ENCODE results near the gene THSD4.

DNA sequence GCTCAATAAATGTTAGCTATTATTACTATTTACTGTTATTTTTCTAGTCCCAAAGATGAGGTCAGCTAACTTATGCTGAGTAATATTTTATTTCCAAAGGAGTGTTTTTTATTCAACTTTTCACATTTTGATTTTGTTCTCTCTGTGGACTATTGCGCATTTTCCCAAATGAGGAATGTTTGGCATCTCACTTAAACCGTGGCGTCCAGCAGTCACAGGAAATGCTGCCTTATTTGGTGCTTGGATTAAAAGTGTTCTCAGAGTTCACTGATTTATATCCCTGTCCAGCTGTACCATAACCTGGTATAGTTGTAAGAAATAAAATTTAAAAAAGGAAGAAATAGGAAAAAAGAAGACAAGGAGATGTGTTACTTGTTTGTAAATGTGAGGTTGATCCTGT, 166.8 kb downstream of the THSD4 start:
- TF ChIP-seq, protein P1, sequence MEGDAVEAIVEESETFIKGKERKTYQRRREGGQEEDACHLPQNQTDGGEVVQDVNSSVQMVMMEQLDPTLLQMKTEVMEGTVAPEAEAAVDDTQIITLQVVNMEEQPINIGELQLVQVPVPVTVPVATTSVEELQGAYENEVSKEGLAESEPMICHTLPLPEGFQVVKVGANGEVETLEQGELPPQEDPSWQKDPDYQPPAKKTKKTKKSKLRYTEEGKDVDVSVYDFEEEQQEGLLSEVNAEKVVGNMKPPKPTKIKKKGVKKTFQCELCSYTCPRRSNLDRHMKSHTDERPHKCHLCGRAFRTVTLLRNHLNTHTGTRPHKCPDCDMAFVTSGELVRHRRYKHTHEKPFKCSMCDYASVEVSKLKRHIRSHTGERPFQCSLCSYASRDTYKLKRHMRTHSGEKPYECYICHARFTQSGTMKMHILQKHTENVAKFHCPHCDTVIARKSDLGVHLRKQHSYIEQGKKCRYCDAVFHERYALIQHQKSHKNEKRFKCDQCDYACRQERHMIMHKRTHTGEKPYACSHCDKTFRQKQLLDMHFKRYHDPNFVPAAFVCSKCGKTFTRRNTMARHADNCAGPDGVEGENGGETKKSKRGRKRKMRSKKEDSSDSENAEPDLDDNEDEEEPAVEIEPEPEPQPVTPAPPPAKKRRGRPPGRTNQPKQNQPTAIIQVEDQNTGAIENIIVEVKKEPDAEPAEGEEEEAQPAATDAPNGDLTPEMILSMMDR (IDR thresholded peaks at IDR 0.05) = no peak
- TF ChIP-seq POLR2AphosphoS5 (IDR thresholded peaks at IDR 0.05) = no peak
- TF ChIP-seq POLR2A (IDR thresholded peaks at IDR 0.05) = no peak
- no peak for TF ChIP-seq EP300 (IDR thresholded peaks at IDR 0.05)

All from suprapubic skin (tissue), 4 donors.